DND-41 (cell line): ENCODE data around the gene ANKDD1A.

ENCODE experiments used
- ATAC-seq: fragments of 200-7000 bp; cut with Tn5 transposase; 3 replicates; pipeline ENCODE4 v1.9.1; 2021; ENCODE audit warnings: low read depth; ENCODE audit not compliant: insufficient read depth
- DNase-seq: peaks from one replicate; pipeline ENCODE4 v3.0.0-alpha.2; 2020
- H2AFZ ChIP-seq: 2 replicates; pipeline ENCODE4 v1.6.0; 2012; ENCODE audit warnings: low read depth, low read length
- H3K27ac ChIP-seq: 2 replicates; pipeline ENCODE4 v1.5.1; 2012; ENCODE audit warnings: low read length, inconsistent platforms
- H3K27me3 ChIP-seq: fragments of 200-600 bp; sonication (generic); 2 replicates; pipeline ENCODE4 v1.6.0; 2012; ENCODE audit warnings: low read length, mild to moderate bottlenecking, inconsistent platforms; ENCODE audit not compliant: insufficient read depth, poor library complexity
- H3K36me3 ChIP-seq: 2 replicates; pipeline ENCODE4 v1.5.1; 2012; ENCODE audit warnings: low read length, inconsistent platforms; ENCODE audit not compliant: insufficient read depth
- H3K4me1 ChIP-seq: 2 replicates; pipeline ENCODE4 v1.5.1; 2012; ENCODE audit warnings: mild to moderate bottlenecking, low read length; ENCODE audit not compliant: insufficient read depth
- H3K4me2 ChIP-seq: 2 replicates; pipeline ENCODE4 v1.6.0; 2012; ENCODE audit warnings: mild to moderate bottlenecking, moderate library complexity, low read length, inconsistent platforms; ENCODE audit not compliant: insufficient read depth
- H3K4me3 ChIP-seq, 2 experiments: fragments of 200-600 bp in 1 of 2; shearing (Covaris generic) in 1 of 2; 2 replicates each; pipeline ENCODE4 v1.5.1; 2012 to 2016; ENCODE audit warnings: inconsistent platforms in 2 of 2, low read length in 2 of 2, mild to moderate bottlenecking in 2 of 2, low read depth in 1 of 2, moderate library complexity in 1 of 2
- H3K79me2 ChIP-seq: 2 replicates; pipeline ENCODE4 v1.6.0; 2012; ENCODE audit warnings: low read length, inconsistent platforms; ENCODE audit not compliant: insufficient read depth
- H3K9ac ChIP-seq: 2 replicates; pipeline ENCODE4 v1.6.0; 2012; ENCODE audit warnings: low read depth, mild to moderate bottlenecking, inconsistent platforms, low read length, moderate library complexity
- H3K9me3 ChIP-seq: 2 replicates; pipeline ENCODE4 v1.5.1; 2012; ENCODE audit warnings: low read length, moderate library complexity, mild to moderate bottlenecking, inconsistent platforms; ENCODE audit not compliant: insufficient read depth, severe bottlenecking
- H4K20me1 ChIP-seq: 2 replicates; pipeline ENCODE4 v1.6.0; 2012; ENCODE audit warnings: low read length; ENCODE audit not compliant: insufficient read depth
- CTCF ChIP-seq: IDR thresholded peaks from 2 replicates; pipeline ENCODE4 v1.5.1; 2012; ENCODE audit warnings: borderline replicate concordance, low read length, moderate library complexity, mild to moderate bottlenecking; ENCODE audit not compliant: poor library complexity, severe bottlenecking; ENCODE audit errors: extremely low read depth
- EZH2 ChIP-seq: IDR thresholded peaks from 3 replicates; pipeline ENCODE4 v1.6.1; 2012; ENCODE audit warnings: borderline replicate concordance, low read depth, mild to moderate bottlenecking, moderate library complexity, low read length, inconsistent platforms; ENCODE audit not compliant: severe bottlenecking

Gene ANKDD1A

GRCh38 chr15:64903326-64903950 lies 8.3 kb upstream of the ANKDD1A start:
- Histone ChIP-seq H3K9me3 (no peaks in the 10 kb centered on the region), H3K9ac (no peak overlapping the region), H4K20me1 (no peaks in the 10 kb centered on the region), H3K27ac (no peak overlapping the region), H3K4me1 (no peaks in the 10 kb centered on the region), H2AFZ (no peak overlapping the region), H3K79me2 (no peaks in the 10 kb centered on the region), H3K4me3 (no peak overlapping the region), H3K36me3 (no peaks in the 10 kb centered on the region), H3K4me2 (no peak overlapping the region), H3K27me3 (no peaks in the 10 kb centered on the region)
- DNase-seq, result no peak
- TF ChIP-seq EZH2, result no peak
- TF ChIP-seq CTCF, result no peak
- ATAC-seq, result no peak

- TF ChIP-seq EZH2, result no peak
- TF ChIP-seq CTCF, result no peak
- no peak overlapping the region for H3K4me3 ChIP-seq
- no peak for ATAC-seq
Measured at GRCh38 chr15:64904189-64904588, 7.5 kb upstream of the ANKDD1A start.

GRCh38 chr15:64905119-64905831 lies 6.4 kb upstream of the ANKDD1A start:
- H3K4me2 ChIP-seq, result no peak overlapping the region
- H3K4me1 ChIP-seq, result no peaks in the 10 kb centered on the region
- no peaks in the 10 kb centered on the region for H3K36me3 ChIP-seq
- no peak overlapping the region for H3K27ac ChIP-seq
- no peak overlapping the region for H3K9ac ChIP-seq
- H3K27me3 ChIP-seq, result no peaks in the 10 kb centered on the region
- TF ChIP-seq CTCF (peak; percentile 9), EZH2 (no peak)
- no peak overlapping the region for H2AFZ ChIP-seq
- DNase-seq (no peak), ATAC-seq (no peak)
- no peaks in the 10 kb centered on the region for H3K9me3 ChIP-seq
- no peaks in the 10 kb centered on the region for H4K20me1 ChIP-seq
- no peaks in the 10 kb centered on the region for H3K79me2 ChIP-seq
- H3K4me3 ChIP-seq, result no peak overlapping the region

More at GRCh38 chr15:64904189-64904588, 7.5 kb upstream of the ANKDD1A start:
- no peaks in the 10 kb centered on the region for H3K27me3 ChIP-seq
- H3K4me2 ChIP-seq, result no peak overlapping the region
- H4K20me1 ChIP-seq, result no peaks in the 10 kb centered on the region
- DNase-seq, result no peak
- H3K36me3 ChIP-seq, result no peaks in the 10 kb centered on the region
- no peaks in the 10 kb centered on the region for H3K9me3 ChIP-seq
- H3K27ac ChIP-seq, result no peak overlapping the region
- no peak overlapping the region for H2AFZ ChIP-seq
- H3K79me2 ChIP-seq, result no peaks in the 10 kb centered on the region
- H3K9ac ChIP-seq, result no peak overlapping the region
- no peaks in the 10 kb centered on the region for H3K4me1 ChIP-seq
